Natural killer cell treated with Interleukin-12 subunit alpha and Interleukin-12 subunit beta and Interleukin-15 and Interleukin-18, amount 100 ng/mL, for 72 hours (primary cell): ENCODE data around the gene CHMP1A. TPM values are rescaled to one million over a fixed set of nuclear protein-coding genes. Genes with fewer than 3 reads are reported as not detected.
"Not testable (repeated sequence)": the region's sequence is repeated elsewhere in the genome, so short reads cannot be mapped to it uniquely, and the experiment has no call there.

Experiments
- ATAC-seq, 2 donors: fragments of 150-1000 bp; cut with Tn5 transposase in 1 of 2; sonication (Bioruptor Pico), chemical (Tn5 transposase) in 1 of 2; 2 replicates each; pipeline ENCODE4 v1.10.0; 2021
- DNase-seq: peaks from one replicate; pipeline ENCODE4 v3.0.0; 2022; ENCODE audit warnings: low spot score
- H3K27ac Mint-ChIP-seq, 2 donors: 1 replicate in 1 of 2; 2 replicates in 1 of 2; pipeline ENCODE4 v1.8.0; 2022; ENCODE audit warnings: mixed read lengths in 2 of 2, mild to moderate bottlenecking in 1 of 2, moderate library complexity in 1 of 2
- H3K27me3 Mint-ChIP-seq, 2 donors: 1 replicate in 1 of 2; 2 replicates in 1 of 2; pipeline ENCODE4 v1.8.0; 2022; ENCODE audit warnings: mixed read lengths in 2 of 2
- H3K36me3 Mint-ChIP-seq: one replicate; pipeline ENCODE4 v1.8.0; 2022; ENCODE audit warnings: mixed read lengths
- H3K4me1 Mint-ChIP-seq, 2 donors: 1 replicate in 1 of 2; 2 replicates in 1 of 2; pipeline ENCODE4 v1.8.0; 2022; ENCODE audit warnings: low read depth in 2 of 2, mixed read lengths in 2 of 2, mild to moderate bottlenecking in 1 of 2
- H3K4me3 Mint-ChIP-seq: one replicate; pipeline ENCODE4 v1.8.0; 2022; ENCODE audit warnings: mixed read lengths
- H3K9me3 Mint-ChIP-seq: 2 replicates; pipeline ENCODE4 v1.8.0; 2022; ENCODE audit warnings: mixed read lengths
- total RNA-seq, 2 donors: library from RNA; stranded (reverse); gene quantifications; one replicate each; pipeline ENCODE4 v1.2.3, GENCODE V29; 2022

The CHMP1A gene
- total RNA-seq, 2 donors from 2014 or later, result 92.8 to 146 TPM

GRCh38 chr16:89638455-89638854 lies 19.1 kb downstream of the CHMP1A start:
- H3K27me3 Mint-ChIP-seq, result no peaks in the 10 kb centered on the region
- H3K4me3 Mint-ChIP-seq, result no peak overlapping the region
- ATAC-seq (no peak), DNase-seq (no peak)
- no peak overlapping the region for H3K27ac Mint-ChIP-seq
- H3K9me3 Mint-ChIP-seq, result no peaks in the 10 kb centered on the region
- peaks cover 7 to 11% of the 10 kb centered on the region in 2 donors for H3K4me1 Mint-ChIP-seq
- H3K36me3 Mint-ChIP-seq, result no peaks in the 10 kb centered on the region

- Mint-ChIP-seq H3K27me3 (no peaks in the 10 kb centered on the region), H3K36me3 (no peaks in the 10 kb centered on the region), H3K9me3 (no peaks in the 10 kb centered on the region), H3K4me3 (no peak overlapping the region), H3K27ac (no peak overlapping the region), H3K4me1 (peaks cover 7 to 9% of the 10 kb centered on the region in 2 donors)
- DNase-seq, result no peak
- ATAC-seq, result no peak
Observed at GRCh38 chr16:89637379-89637778, 20.1 kb downstream of the CHMP1A start.

GRCh38 chr16:89636663-89637062 lies 20.8 kb downstream of the CHMP1A start:
- Mint-ChIP-seq H3K4me3 (no peak overlapping the region), H3K36me3 (no peaks in the 10 kb centered on the region), H3K27me3 (no peaks in the 10 kb centered on the region), H3K27ac (no peak overlapping the region), H3K4me1 (peaks cover 7 to 9% of the 10 kb centered on the region in 2 donors), H3K9me3 (no peaks in the 10 kb centered on the region)
- ATAC-seq (no peak), DNase-seq (no peak)

- H3K27me3 Mint-ChIP-seq, H3K4me3 Mint-ChIP-seq, H3K36me3 Mint-ChIP-seq, H3K9me3 Mint-ChIP-seq, H3K27ac Mint-ChIP-seq, ATAC-seq, DNase-seq, H3K4me1 Mint-ChIP-seq: not testable (repeated sequence)
Observed at GRCh38 chr16:89634463-89635385, 22.8 kb downstream of the CHMP1A start.

DNA sequence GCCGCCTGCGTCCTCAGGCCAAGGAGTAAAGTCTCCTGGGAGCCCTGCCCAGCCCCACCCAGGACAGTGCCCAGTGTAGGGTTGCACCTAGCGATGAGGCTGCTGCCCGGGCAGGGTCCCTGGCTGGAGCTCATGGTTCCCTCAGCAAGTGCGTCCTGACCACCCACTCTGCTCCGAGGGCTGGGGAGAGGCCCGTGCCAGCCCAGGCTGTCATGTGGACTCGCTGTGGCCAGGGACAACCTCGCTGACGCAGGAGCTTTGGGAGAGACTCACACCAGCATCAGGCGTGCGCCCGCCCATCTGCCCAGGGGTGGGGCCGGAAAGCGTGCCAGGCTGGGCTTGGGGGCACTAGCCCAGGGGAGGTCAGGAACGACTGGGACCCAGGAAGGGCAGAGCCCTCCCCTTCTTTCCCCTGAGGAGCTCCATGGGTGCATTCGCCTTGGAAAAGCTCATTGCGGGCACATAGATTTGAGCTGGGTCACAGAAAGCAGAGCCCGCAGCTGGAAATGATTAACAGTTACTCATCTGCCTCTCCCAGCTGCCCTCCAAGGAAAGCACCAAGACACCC lies 24.4 kb downstream of the CHMP1A start:
- DNase-seq (no peak), ATAC-seq (peak; percentile 21 to 26)
- no peak overlapping the region for H3K4me3 Mint-ChIP-seq
- H3K36me3 Mint-ChIP-seq, result no peaks in the 10 kb centered on the region
- H3K4me1 Mint-ChIP-seq, result no peaks in the 10 kb centered on the region
- H3K9me3 Mint-ChIP-seq, result no peaks in the 10 kb centered on the region
- no peak overlapping the region for H3K27ac Mint-ChIP-seq
- H3K27me3 Mint-ChIP-seq, result no peaks in the 10 kb centered on the region

DNA sequence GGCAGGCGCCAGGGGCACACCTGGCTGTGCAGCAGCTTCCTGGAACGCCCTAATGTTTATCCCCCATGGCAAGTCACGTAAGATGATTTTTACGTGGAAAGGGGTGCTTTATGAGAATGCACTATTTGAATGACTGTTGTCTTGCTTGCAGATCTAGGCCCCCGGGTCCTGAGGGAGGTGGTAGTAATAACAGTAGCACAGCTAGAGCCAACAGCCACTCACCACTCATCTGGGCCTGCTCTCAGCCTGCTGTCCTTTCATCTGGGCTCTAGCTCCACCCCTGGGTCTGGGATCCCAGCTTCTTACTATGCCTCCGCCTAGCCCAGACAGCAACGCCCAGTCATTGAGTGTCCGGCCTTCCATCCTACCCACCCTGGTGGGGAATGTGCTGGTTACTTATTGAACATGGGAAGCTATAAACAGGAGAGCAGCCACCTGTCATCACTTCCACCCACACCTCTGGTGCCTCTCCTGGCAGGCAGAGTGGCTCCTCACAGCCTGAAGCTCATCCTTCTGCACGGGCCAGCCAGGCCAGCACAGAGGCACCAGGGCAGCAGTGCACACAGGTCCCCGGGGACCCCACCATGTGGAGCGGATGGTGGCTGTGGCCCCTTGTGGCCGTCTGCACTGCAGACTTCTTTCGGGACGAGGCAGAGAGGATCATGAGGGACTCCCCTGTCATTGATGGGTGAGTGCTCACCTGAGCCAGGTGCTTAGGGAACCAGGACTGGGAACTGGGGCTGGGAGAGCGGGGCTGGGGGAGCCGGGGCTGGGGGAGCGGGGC lies 27.5 kb downstream of the CHMP1A start:
- Mint-ChIP-seq H3K27ac (no peak overlapping the region), H3K36me3 (no peaks in the 10 kb centered on the region), H3K9me3 (no peaks in the 10 kb centered on the region), H3K4me3 (no peak overlapping the region), H3K27me3 (peaks cover 4% of the 10 kb centered on the region in 2 donors), H3K4me1 (no peaks in the 10 kb centered on the region)
- DNase-seq (no peak), ATAC-seq (no peak)

DNA sequence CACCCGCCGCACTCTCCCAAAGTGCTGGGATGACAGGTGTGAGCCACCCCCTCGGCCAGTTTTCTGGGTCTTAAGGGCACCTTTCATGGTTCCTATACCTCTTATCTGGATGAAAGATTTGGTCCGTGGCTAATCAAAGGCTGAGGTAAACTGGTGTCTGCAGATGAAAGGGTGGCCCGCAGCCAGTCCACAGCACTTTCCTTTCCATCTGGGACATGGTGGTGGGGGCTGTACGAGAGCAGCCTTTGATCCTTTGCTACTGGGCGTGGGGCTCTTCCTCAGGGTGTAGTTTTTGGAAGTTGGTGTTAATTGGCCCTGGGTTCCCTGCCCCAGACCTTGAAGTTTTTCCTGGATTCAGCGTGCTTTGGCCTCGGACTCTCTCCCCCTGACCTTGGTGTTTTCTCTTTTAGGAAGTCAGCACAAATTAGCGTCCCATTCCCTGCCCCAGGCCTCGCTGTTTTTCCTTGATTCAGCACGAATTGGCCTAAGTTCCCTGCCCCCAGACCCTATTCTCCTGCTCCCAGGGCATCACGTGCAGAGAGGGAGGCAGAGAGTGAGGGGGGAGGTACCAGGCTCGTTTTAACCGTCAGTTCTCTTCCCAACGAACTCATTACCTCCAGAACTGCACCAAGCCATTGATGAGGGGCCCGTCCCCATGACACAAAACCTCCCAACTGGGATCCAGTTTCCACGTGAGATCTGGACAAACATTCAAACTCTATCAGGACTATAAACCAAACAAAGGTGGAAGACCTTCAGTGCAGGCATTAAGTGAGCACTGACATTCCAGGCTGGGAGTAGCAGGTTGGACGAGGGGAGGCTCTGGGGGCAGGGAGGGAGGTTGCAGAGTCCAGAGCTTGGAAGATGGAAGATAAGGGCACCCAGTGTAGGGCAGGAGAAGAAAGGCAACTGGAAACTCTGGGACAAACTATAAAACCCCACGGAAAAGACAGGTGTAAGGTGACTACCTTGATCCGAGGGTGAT lies 32.4 kb downstream of the CHMP1A start:
- H3K4me3 Mint-ChIP-seq, result no peak overlapping the region
- peaks cover 0 to 2% of the 10 kb centered on the region in 2 donors for H3K4me1 Mint-ChIP-seq

DNA sequence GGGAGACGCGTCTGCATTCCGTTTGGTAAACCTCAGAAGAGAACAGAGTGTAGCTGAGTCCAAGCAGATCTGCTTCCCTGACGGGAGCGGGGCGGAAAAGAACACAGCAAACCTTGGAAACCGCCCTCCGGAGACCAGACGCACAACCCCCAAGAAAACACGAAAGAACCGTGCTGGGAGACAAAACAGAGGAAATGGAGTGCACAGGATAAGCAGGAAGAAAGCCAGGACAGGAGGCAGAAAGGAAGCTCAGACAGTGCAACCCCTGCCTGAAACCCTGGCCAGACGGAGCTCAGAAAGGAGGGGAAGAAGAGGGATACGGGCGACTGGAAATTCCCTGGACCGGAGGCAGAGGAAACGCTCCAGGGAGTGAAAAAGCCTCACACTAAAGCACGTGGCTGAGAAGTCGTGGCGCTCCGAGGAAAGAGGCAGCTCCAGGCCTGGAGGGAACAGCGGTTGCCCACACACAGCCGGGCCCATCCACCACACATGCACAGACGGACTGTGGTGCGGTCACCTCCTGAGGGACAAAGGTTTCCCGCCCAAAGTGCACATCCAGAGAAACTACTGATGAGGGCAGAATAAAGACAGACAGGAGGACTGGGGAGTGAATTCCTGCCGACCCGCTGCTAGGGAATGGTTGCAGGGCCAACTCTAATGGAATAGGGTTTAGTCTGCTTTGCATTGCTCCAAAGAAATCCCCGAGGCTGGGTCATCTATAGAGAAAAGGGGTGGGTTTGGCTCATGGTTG lies 33.8 kb downstream of the CHMP1A start:
- no peaks in the 10 kb centered on the region for H3K36me3 Mint-ChIP-seq
- ATAC-seq (no peak), DNase-seq (no peak)
- no peaks in the 10 kb centered on the region for H3K9me3 Mint-ChIP-seq
- H3K27me3 Mint-ChIP-seq, result peaks cover 17 to 21% of the 10 kb centered on the region in 2 donors
- H3K4me1 Mint-ChIP-seq, result peaks cover 0 to 2% of the 10 kb centered on the region in 2 donors
- H3K27ac Mint-ChIP-seq, result no peak overlapping the region
- H3K4me3 Mint-ChIP-seq, result no peak overlapping the region

More for the DNA sequence above, 32.4 kb downstream of the CHMP1A start:
- no peak overlapping the region for H3K27ac Mint-ChIP-seq
- H3K9me3 Mint-ChIP-seq, result no peaks in the 10 kb centered on the region
- no peak for DNase-seq
- ATAC-seq, result no peak
- no peaks in the 10 kb centered on the region for H3K36me3 Mint-ChIP-seq
- H3K27me3 Mint-ChIP-seq, result peaks cover 17 to 21% of the 10 kb centered on the region in 2 donors

GRCh38 chr16:89621698-89622409 lies 35.7 kb downstream of the CHMP1A start:
- peaks cover under 1 to 5% of the 10 kb centered on the region in 2 donors for H3K4me1 Mint-ChIP-seq
- no peak overlapping the region for H3K4me3 Mint-ChIP-seq
- peaks cover 17 to 21% of the 10 kb centered on the region in 2 donors for H3K27me3 Mint-ChIP-seq
- H3K27ac Mint-ChIP-seq, result no peak overlapping the region
- no peak for DNase-seq
- H3K9me3 Mint-ChIP-seq, result no peaks in the 10 kb centered on the region
- no peaks in the 10 kb centered on the region for H3K36me3 Mint-ChIP-seq
- peak in 1 of 2 donors; percentile 17 for ATAC-seq

GRCh38 chr16:89621136-89621697 lies 36.3 kb downstream of the CHMP1A start:
- H3K27ac Mint-ChIP-seq, result no peak overlapping the region
- no peak for ATAC-seq
- peaks cover 7 to 12% of the 10 kb centered on the region in 2 donors for H3K4me1 Mint-ChIP-seq
- no peaks in the 10 kb centered on the region for H3K36me3 Mint-ChIP-seq
- no peak overlapping the region for H3K4me3 Mint-ChIP-seq
- no peak for DNase-seq
- peaks cover 17 to 21% of the 10 kb centered on the region in 2 donors for H3K27me3 Mint-ChIP-seq
- H3K9me3 Mint-ChIP-seq, result peaks cover 3% of the 10 kb centered on the region

GRCh38 chr16:89620406-89620841 lies 37.1 kb downstream of the CHMP1A start:
- Mint-ChIP-seq H3K36me3 (no peaks in the 10 kb centered on the region), H3K4me3 (no peak overlapping the region), H3K27me3 (peaks cover 17 to 21% of the 10 kb centered on the region in 2 donors), H3K27ac (no peak overlapping the region), H3K9me3 (peaks cover 3% of the 10 kb centered on the region), H3K4me1 (peaks cover 9 to 13% of the 10 kb centered on the region in 2 donors)
- no peak for DNase-seq
- no peak for ATAC-seq
